Stimulated activated CD4-positive, alpha-beta T cell treated with anti-CD3 and anti-CD28 coated beads, Interleukin-2, amount 100 ng/mL, for 24 hours (primary cell): ENCODE data around the gene ZC3H6.
A peak's percentile ranks its signal among the peaks of the same experiment; 100 is the strongest.

ENCODE experiments used
- DNase-seq, 2 donors: peaks; one replicate each; pipeline ENCODE4 v3.0.0-alpha.2; 2020

Gene ZC3H6, protein sequence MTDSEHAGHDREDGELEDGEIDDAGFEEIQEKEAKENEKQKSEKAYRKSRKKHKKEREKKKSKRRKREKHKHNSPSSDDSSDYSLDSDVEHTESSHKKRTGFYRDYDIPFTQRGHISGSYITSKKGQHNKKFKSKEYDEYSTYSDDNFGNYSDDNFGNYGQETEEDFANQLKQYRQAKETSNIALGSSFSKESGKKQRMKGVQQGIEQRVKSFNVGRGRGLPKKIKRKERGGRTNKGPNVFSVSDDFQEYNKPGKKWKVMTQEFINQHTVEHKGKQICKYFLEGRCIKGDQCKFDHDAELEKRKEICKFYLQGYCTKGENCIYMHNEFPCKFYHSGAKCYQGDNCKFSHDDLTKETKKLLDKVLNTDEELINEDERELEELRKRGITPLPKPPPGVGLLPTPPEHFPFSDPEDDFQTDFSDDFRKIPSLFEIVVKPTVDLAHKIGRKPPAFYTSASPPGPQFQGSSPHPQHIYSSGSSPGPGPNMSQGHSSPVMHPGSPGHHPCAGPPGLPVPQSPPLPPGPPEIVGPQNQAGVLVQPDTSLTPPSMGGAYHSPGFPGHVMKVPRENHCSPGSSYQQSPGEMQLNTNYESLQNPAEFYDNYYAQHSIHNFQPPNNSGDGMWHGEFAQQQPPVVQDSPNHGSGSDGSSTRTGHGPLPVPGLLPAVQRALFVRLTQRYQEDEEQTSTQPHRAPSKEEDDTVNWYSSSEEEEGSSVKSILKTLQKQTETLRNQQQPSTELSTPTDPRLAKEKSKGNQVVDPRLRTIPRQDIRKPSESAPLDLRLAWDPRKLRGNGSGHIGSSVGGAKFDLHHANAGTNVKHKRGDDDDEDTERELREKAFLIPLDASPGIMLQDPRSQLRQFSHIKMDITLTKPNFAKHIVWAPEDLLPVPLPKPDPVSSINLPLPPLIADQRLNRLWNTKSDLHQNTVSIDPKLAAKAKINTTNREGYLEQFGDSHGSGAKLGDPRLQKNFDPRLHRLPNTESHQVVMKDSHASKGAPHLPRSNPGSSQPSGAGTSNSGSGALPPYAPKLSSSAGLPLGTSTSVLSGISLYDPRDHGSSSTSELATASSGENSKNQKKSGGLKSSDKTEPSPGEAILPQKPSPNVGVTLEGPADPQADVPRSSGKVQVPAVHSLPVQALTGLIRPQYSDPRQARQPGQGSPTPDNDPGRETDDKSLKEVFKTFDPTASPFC

DNA sequence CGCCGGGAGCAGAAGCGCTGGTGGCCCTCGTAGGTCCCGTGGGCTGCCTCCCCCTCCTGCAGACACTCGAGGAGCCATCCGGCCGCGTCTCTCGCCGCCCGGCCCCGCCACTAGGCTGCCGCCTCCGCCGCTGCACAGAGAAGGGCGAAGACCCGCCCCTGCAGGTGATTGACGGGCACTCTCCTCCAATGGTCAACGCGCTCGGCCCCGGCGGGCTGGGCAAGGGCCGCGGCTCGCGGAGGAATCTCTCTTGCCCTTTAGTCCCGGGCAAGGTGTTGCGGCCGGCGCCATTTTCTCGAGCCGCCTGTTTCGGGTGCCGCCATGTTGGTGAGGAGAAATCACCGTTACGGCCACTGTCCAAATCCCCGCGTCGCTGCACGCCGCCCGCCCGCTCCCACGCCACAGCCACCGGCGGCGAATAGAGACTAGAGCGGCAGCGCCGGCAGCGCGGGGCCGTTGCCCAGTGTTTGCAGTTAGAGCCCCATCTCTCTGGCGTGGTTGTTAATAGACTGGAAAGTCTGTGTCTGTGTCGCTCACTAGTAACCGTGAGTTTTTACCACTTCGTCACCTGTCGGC is at the start of gene ZC3H6:
Gene ZC3H6, plus strand, starts transcription at position 287 of the 576 bp plus-strand sequence. CDS start 398 bp downstream, outside the sequence.
- peak; percentile 100 for DNase-seq

DNA sequence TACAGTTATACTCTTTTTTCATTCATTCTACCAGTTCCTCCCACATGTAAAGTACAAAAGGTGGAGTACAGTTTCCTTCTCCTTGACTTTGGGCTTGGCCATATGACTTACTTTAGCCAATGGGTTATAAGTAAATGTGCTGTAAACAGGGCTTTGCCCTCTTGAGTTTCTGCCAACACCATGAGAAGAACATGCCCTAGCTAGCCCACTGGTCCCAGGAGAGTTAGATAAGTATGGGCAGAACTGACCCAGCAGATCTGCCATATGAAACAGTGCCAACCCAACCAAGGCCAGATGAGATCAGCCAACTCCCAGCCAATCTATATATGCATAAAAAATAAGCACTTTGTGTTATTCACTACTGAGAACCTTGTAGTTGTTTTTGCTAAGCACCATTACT is 46.0 kb upstream of the ZC3H6 start:
- no peak for DNase-seq

DNA sequence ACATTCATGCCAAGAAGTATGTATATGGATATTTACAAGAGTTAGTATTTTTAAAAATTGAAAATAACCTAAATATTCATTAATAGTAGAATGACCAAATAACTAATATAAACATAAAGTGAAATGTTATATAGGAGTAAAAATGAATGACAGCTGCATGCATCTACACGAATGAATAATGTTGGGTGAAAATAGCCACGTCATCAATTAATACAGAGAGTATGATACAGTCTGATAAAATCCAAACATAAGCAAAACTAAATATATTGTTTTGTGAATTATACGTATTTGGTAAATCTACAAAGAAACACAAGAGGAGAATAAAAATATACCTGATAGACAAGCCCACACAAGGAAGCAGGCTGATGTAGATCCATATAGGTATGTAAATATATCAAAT is 45.0 kb upstream of the ZC3H6 start:
- no peak for DNase-seq

DNA sequence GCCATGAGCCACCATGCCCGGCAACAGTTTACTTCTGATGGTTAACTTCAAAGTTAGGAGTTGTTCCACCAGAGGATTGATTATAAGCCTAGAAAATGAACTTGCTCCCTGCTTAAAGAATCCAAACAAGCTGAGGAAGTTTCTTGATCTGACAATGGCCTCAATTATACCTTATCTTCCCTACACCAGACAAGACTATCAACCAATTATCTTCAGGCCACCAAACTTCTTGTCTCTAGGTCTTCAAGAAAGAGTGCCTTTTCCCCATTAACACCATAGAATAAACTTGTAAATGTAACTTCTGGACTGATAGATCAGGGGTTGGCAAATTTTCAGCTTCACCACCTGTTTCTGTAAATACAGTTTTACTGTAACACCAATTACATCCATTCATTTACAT is 35.5 kb upstream of the ZC3H6 start:
- no peak for DNase-seq

DNA sequence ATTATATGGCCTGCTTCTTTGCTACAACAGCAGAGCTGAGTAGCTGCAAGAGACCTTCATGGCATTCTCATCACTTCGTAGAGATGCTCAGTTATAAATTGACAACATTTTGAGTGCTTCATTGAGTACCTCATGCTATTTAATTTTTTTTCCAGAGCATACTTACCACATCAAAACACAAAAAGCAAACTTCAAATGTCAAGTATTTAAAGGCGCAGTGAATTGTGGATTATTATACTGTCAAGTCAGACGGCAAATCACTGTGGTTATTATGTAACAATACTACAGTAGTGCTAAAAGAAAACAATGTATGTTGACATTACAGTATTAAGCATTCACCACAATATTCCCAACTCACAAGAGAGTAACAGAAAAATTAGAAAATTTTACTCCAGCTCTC is 33.0 kb upstream of the ZC3H6 start:
- DNase-seq, result no peak

DNA sequence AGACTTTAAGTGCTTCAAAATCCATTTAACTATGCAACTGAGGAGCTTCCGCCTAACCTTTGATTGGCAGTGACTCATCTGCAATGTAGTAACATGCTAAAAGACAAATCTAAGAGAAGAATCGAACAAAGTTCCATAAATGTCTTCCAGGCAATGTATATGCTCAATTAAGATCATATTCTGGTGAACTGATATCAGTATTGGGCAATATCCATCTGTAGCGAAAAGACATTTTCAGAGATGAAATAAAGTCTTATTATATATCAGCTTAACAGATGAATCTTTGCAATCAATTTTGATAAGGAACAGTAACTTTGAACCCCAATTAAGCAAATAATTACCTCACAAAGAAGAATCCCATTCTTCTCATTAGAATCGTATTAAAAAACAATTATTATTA is 32.2 kb upstream of the ZC3H6 start:
- no peak for DNase-seq

DNA sequence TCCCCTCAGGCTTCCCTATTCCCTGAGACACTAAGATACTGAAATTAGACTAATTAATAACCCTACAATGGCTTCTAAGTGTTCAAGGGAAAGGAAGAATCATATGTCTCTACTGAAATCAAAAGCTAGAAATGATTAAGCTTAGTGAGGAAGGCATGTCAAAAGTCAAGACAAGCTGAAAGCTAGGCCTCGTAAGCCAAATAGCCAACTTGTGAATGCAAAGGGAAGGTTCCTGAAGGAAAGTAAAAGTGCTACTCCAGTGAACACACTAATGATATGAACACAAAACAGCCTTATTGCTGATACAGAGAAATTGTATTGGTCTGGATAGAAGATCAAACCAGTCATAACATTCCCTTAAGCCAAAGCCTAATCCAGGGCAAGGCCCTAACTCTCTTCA is 30.5 kb upstream of the ZC3H6 start:
- no peak for DNase-seq

DNA sequence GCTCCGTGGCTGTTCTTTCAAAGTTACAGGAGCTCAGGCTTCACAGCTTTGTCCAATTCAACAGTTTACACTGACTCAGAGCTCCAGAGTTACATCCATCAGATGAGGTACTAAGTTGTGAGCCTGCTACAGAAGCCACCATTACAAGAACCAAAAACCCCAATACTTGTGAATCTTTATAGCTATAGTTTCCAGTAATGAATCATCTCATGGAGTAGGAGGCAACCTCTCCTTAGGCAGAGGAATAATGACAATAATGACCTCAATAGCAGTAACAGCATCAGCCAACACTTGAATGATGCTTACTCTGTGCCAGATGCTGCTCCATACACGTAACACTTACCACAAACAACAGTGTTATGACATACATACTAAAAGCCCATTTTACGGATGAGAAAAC is 24.1 kb upstream of the ZC3H6 start:
- no peak for DNase-seq

DNA sequence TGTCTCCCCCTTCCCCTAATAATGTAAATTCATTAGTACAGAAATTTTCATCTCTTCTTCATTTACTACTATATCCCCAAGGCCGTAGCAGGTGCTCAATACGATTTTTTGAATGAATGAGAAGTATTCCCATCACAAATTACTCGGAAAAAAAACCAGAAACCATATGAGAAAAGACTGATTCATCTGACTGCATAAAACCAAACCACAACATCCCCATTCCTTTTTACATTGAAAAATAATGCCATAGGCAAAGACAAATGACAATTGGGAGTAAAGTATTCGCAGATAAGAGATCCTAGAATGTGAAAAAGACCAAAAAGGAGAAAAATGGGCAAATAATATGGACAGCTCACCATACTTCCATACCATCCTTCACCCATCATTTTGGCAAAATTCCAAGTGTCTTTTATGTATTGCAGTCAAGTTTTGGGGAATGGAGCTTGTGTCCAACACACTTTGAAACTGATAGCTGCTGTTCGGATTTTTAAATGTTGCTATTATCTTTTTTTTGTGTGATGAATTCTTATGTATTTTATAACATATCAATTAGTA is 22.1 kb upstream of the ZC3H6 start:
- DNase-seq, result no peak

DNA sequence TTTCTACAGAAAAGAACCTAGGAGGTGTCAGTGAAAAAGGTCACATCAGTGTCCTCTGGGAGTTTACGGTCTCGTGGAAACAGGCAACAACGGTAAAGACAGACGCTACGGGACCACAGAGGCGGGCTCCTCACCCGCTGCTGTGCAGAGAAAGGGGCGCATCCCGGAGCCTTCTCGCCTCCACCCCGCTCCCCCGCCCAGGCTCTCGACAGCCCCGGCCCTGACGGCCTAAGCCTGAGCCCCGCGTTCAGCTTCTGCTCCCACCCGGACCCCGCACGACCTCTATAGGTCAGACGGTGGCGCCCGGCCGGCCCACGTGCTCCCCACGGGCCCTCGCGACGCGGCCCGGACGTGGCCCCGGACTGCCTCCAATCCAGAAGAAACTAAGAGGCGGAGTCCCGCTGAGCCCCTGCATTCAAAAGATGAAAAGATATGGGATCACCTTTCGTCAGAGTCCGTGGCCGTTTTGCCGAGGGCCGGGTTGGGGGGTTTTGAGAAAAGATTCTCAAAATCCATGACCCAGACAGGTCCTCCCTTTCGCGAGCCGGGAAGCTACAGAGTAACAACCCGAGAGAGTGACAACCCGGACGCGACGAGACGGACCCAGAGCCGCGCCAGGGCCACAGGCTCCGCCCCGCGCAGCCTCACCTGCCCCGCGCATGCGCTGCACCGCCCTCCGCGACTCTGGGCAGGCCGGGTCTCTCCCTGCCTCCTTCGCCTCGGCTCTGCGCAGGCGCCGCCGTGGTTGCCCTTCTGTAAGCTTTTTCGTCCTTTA is 20.7 kb upstream of the ZC3H6 start, which contains the start of gene ZC3H8:
Gene ZC3H8, minus strand, starts transcription at position 577 of the 775 bp plus-strand sequence. Its CDS starts 61 bp downstream, at position 516.
- DNase-seq, result peak; percentile 96 to 97

DNA sequence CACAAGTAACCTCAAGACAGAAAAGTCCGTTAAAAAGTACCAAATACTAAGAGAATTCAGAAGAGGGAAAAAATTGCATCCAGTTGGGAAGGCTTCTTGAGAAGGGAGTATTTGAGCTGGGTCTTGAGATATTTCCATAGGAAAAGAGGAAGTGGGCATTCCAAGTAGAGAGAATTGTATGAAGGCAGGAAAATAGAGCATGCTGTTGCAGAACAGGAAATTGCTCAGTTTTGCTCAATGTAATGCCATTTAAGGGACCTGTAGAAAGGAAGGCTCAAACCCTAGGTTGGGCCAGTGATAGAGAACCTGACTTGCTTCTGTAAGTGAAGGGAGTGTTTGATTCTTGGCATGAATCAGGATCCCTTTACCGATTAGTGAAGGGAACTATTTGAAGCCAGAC is 19.5 kb upstream of the ZC3H6 start:
- DNase-seq, result no peak

DNA sequence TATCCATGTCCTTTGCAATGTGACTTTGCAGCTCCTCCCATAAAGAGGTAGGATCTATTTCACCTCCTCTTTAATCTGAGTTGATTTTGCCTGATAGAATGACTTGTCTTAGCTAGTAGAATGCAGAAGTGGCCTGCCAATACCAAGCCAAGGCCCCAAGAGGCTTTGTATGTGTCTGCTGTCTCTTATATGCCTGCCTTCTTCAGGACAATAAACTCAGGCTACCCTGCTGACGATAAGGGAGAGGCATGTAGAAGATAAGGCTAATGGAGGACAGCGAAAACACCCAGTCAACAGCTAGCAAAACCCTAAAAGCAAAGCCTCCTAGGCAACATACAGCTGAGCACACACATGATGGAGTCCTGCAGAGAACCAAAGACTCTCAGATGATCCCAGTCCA is 18.7 kb upstream of the ZC3H6 start:
- DNase-seq, result no peak

DNA sequence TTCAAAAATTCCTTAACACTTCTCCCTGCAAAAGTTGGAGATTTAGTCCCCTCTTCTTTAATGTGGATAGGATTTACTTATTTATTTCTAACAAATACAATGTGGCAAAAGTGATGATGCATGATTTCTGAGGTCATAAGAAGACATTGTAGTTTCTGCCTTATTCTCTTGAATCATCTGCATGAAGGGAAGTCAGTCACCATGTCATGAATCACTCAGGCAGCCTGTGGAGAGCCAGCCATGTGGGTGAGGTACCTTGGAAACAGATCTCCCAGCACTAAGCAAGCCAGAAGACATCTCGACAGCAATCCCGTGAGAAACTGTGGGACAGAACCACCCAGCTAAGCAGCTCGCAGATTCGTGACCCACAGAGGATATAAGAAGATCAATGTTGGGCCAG is 17.8 kb upstream of the ZC3H6 start:
- no peak for DNase-seq

DNA sequence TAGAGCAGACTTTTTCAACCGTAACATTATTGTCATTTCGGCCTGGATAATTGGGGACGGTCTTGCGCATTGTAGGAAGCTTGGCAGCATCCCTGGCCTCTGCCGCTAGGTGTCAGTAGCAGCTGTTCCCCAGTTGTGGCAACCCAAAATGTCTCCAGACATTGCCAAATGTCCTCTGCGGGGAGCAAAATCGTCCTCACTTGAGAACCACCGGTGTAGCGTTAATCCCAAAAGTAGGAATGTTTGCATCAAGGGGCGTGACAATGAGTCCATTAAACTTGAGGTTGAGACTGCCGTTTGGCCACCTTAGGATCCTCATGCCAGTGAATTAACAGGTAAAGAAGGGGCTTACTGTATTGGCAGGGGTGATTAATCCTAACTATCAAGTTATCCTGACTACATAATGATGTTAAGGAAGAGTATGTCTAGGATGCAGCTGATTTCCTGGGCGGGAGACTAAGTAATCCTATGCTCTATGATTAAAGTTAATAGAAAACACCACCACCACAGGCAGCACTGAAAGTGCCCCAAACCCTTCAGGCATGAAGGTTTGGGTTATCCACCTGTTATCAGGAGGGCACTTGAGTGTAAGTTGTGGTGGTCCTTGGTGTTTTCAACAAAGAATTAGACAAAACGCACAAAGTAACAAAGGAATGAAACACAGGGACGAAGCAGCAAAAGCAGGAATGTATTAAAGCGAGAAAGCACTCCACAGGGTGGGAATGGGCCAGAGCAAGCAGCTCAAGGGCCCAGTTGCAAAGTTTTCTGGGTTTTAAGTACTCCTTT is 15.7 kb upstream of the ZC3H6 start:
- DNase-seq, result peak; percentile 87 to 88

DNA sequence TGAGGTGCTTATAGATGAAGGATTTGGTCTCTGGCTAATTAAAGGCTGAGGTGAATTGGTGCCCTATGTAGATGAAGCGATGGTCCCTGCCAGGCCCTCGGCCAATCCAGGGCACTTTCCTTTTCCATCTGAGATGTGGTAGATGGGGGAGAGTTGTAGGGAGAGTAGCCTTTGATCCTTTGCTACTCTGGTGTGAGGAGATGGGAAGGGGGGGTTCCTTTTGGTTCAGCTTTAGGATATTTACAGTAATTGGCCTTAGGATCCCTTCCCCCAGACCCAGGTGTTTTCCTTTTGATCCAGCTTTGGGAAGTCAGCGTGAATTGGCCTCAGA is 15.1 kb upstream of the ZC3H6 start:
- DNase-seq, result no peak

DNA sequence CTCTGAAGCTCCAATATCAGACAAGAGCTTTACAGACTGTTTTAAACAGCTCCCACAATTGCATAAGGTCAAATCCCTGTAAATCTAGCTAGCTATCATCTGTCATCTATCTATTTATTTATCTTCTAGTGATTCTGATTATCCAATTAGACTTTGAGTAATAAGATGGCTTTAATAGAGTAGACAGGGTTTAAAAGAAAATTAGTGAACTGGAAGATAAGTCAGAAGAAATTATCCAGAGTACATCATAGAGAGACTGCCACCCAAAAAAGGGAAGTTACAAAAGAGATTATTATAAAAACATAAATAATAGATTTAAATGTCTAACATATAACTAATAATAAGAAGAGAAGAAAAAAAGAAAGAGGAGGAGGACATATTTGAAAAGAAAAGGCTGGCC is 12.5 kb upstream of the ZC3H6 start:
- DNase-seq, result no peak

DNA sequence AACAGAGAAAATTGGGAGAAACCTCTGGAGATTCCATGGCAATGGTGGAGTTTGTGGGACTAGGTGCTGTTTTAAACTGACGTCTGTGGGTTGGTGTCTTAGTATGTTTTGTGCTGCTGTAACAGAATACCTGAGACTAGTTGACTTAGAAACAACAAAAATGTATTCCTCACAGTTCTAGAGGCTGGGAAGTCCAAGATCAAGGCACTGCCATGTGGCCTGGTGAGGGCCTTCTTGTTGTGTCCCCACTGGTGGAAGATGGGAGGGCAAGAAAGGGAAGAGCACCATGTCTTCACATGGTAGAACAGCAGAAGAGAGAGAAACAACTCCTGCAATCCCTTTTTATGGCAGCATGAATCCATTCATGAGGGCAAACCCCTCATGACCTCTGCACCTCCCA is 6.8 kb upstream of the ZC3H6 start:
- DNase-seq, result no peak

DNA sequence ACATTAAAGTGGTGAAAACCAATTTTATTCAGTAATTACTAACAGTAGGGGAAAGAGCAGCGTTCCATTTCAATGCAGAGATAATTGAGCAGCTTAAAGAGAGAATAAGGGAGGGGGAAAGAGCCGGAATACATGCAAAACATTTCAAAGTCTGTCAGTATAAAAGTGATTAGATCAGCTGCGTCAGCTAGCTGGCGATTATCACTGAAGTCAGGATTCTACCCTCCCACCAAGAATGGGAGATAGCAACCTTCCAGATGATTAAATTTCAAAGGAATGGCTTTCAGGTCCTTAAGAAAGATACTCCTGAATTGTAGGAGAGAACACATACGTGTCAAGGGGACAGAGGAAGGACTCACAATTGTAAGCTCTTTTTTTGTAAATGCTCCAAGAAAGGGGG is 2.7 kb upstream of the ZC3H6 start:
- DNase-seq, result no peak

DNA sequence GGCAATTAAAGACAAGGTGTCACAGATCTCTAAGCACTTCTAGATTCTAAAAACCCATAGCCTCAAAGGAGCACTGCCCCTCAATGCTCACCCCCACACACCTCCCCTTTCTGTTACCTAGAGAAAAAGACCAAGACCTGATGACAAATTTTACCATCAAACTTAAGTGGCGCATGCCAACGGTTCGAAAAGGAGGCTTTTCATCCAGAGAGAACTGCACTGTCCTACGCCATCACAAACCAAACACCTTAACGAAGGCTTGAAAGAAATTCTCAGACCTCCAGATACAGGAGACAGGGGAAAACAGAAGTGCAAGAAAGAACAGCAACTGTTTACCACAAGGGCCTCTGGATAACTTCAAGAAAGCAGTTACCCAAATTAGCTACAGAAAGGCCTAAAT is 2.0 kb upstream of the ZC3H6 start:
- no peak for DNase-seq

DNA sequence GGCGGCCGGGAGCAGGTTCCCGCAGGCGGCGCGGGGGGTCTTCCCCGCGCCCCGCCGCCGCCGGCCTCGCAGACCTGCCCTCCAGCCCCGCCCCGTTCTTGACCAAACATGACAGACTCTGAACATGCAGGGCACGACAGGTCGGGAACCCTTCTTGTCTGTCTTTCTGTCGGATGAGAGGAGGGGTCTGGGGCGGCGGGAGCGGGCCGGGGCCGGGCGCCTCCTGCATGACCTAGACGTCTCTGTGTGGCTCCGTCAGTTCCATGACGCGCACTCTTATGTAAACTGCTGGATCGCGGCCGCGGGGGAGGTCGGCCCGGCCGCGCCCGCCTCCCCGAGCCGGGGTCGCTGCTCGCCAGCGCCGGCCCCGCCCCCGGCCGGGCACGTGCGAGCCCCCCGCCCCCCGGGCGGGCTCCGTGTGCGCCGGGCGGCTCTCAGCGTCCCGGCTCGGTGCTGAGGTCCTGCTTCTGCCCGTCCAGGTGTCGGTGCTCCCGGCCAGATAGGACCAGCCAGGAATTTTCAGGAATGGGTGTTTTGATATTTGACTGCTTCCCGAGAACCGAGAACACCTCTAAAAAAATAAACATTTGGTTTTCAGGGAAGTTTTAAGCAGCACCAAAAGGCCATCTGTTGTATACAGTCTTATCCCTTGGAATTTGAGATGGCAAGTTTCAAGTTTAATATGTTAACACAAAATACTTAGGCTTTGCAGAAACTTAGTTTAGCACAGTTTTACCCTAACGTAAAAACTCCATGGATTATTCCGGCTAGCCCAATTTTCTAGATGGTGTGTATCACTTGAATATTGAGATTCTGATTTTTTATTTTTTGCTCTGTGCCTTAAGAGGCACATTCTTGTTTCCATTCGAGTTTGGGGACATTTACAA is 733 bp downstream of the ZC3H6 start:
- DNase-seq, result peak; percentile 82
